Activated CD8-positive, alpha-beta memory T cell treated with anti-CD3 and anti-CD28 coated beads, Interleukin-2, amount 10 ng/mL, durations not matched to agents 7 days and 5 days (primary cell): ENCODE measurements around the gene COL13A1. TPM values are rescaled to one million over a fixed set of nuclear protein-coding genes. Genes with fewer than 3 reads are reported as not detected.

Experiments used
- ATAC-seq: fragments of 150-1000 bp; cut with Tn5 transposase; one replicate; pipeline ENCODE4 v1.10.0; 2021; ENCODE audit warnings: moderate library complexity
- CTCF ChIA-PET: fragments of 350-600 bp; sonication (Branson Sonifier 250); formaldehyde crosslinking; loops from one replicate; lab custom pipeline; 2021; ENCODE audit warnings: antibody characterized with exemption; lab: Charles Lee
- DNase-seq: peaks from one replicate; pipeline ENCODE4 v3.0.0-alpha.2; 2020
- H3K27ac Mint-ChIP-seq: one replicate; pipeline ENCODE4 v1.8.0; 2021; ENCODE audit warnings: mild to moderate bottlenecking, mixed read lengths
- H3K27me3 Mint-ChIP-seq: one replicate; pipeline ENCODE4 v1.8.0; 2021; ENCODE audit warnings: mixed read lengths
- H3K36me3 Mint-ChIP-seq: one replicate; pipeline ENCODE4 v1.8.0; 2021; ENCODE audit warnings: mild to moderate bottlenecking, mixed read lengths
- H3K4me1 Mint-ChIP-seq: one replicate; pipeline ENCODE4 v1.8.0; 2021; ENCODE audit warnings: mixed read lengths
- H3K4me3 Mint-ChIP-seq: one replicate; pipeline ENCODE4 v1.8.0; 2021; ENCODE audit warnings: mild to moderate bottlenecking, moderate library complexity, mixed read lengths
- H3K9me3 Mint-ChIP-seq: one replicate; pipeline ENCODE4 v1.8.0; 2022; ENCODE audit warnings: low read depth, mixed read lengths
- total RNA-seq, 2 experiments: library from RNA; stranded (reverse); gene quantifications; one replicate each; pipeline ENCODE4 v1.2.3, GENCODE V29; 2021

COL13A1 gene
- total RNA-seq, 2 experiments from 2014 or later, result not detected

DNA sequence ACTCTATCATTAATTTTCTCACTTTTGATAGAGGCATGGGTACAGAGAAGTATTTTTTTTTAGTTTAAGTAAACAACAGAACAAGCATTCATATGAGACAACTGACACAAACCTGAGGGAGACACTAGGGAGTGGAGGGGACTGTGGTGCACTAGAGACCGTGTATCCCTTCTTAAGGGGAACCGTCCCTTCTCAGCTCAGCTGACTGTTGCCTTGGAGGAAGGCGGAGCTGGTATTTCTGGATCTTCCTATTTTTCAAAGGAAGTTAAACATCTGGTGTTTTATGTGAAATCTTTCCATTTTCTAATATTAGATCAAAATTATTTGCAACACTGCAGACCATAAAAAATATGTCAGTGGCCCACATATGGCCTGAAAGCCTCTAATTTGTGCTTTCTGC, 137.4 kb downstream of the COL13A1 start:
- H3K4me1 Mint-ChIP-seq, result no peaks in the 10 kb centered on the region
- no peaks in the 10 kb centered on the region for H3K9me3 Mint-ChIP-seq
- CTCF ChIA-PET, result no interaction called here
- H3K36me3 Mint-ChIP-seq, result no peaks in the 10 kb centered on the region
- DNase-seq (no peak), ATAC-seq (no peak)
- peaks cover 2% of the 10 kb centered on the region for H3K27me3 Mint-ChIP-seq
- H3K4me3 Mint-ChIP-seq, result no peak overlapping the region
- no peak overlapping the region for H3K27ac Mint-ChIP-seq

DNA sequence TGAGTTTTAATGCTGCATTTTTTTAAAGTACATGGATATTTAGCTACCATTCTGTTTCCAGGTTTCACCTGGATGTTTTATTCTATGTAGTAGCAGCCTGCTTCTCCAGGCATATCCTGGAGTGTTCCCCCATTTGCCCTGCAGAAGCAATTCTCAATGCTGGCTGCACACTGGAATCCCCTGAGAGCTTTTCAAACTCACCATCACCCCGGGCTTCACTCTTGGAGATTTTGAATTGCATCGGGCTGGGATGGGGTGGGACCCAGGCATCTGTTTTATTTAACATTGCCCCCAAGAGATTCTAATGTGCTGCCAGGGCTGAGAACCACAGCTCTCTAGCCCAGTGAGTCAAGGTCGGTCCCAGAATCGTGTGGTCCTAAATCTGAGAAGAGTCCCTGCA, 137.8 kb downstream of the COL13A1 start:
- no peak overlapping the region for H3K4me3 Mint-ChIP-seq
- H3K27me3 Mint-ChIP-seq, result peaks cover 2% of the 10 kb centered on the region
- no peaks in the 10 kb centered on the region for H3K36me3 Mint-ChIP-seq
- ATAC-seq (no peak), DNase-seq (no peak)
- H3K4me1 Mint-ChIP-seq, result no peaks in the 10 kb centered on the region
- CTCF ChIA-PET, result no interaction called here
- H3K27ac Mint-ChIP-seq, result no peak overlapping the region
- no peaks in the 10 kb centered on the region for H3K9me3 Mint-ChIP-seq

DNA sequence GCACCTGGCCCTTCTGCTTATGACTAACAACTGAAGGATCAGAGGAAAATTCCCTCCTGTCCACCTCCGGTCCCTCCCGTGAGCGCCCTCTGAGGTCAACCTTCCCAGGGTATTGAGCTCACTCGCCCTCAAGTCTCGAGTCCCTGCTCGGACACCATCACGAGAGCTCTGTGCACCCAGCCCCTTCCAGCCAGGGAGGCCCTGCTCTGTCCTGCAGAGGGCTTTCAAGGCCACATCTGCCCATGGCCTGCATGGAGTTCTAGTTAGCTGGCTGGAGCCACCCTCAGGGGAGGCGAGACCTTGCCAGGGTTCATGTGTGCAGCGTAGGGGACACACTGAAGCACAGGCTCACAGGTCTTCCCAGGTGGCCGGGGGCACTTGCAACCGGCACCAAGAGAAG, 140.0 kb downstream of the COL13A1 start:
- DNase-seq (no peak), ATAC-seq (no peak)
- CTCF ChIA-PET, result no interaction called here
- H3K27ac Mint-ChIP-seq, result no peak overlapping the region
- no peaks in the 10 kb centered on the region for H3K36me3 Mint-ChIP-seq
- H3K4me1 Mint-ChIP-seq, result no peaks in the 10 kb centered on the region
- H3K27me3 Mint-ChIP-seq, result no peaks in the 10 kb centered on the region
- no peak overlapping the region for H3K4me3 Mint-ChIP-seq
- H3K9me3 Mint-ChIP-seq, result no peaks in the 10 kb centered on the region

DNA sequence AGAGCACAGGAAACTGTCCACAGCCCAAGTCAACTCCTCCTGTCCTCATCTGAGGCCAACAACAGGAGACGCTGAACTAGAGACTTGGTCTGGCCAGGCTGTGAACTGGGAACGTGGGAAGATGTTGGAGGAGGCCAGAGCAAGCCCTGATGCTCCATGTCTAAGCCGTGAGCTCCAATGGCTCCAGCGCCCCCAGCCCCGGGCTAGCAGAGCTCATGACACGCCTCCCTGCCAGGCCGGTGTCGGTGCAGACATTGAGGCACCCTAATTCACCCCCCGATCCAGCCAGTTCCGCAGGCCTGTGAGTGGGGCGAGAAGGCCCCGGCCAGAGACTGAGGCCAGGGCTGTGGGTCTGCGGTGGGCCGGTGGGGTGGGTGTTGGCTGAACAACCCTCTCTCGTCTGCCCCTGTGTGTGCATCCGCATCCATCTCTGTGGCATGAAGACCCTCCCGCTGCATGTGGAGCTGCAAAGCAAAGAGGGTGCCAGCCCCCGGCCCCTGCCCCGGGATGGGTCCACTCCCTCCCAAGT, 141.7 kb downstream of the COL13A1 start:
- H3K9me3 Mint-ChIP-seq, result no peaks in the 10 kb centered on the region
- ATAC-seq (no peak), DNase-seq (no peak)
- H3K27ac Mint-ChIP-seq, result no peak overlapping the region
- H3K4me1 Mint-ChIP-seq, result no peaks in the 10 kb centered on the region
- H3K27me3 Mint-ChIP-seq, result no peaks in the 10 kb centered on the region
- CTCF ChIA-PET, result no interaction called here
- no peaks in the 10 kb centered on the region for H3K36me3 Mint-ChIP-seq
- H3K4me3 Mint-ChIP-seq, result no peak overlapping the region

DNA sequence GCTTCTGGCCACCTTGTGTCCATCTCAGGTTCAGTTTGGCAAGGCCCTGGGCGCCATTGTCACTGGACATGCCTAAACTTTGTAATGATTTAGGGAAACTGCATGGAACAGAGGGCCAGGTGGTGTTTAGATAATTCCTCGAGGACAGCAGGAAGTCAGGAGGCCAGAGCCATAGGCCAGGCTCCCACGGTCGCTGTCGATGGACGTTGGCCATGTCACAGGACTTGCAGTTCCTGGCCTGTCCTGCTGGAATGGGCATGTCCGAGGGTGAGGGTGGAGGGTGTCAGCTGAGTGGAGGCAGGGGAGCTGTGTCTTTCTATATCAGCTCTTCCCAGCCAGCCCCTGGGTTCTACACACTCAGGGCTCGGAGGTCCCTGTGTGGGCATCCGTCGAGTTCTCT, 143.1 kb downstream of the COL13A1 start:
- no peak overlapping the region for H3K4me3 Mint-ChIP-seq
- no peaks in the 10 kb centered on the region for H3K9me3 Mint-ChIP-seq
- no peak overlapping the region for H3K27ac Mint-ChIP-seq
- DNase-seq, result no peak
- H3K27me3 Mint-ChIP-seq, result peaks cover 3% of the 10 kb centered on the region
- no peak for ATAC-seq
- H3K4me1 Mint-ChIP-seq, result no peaks in the 10 kb centered on the region
- H3K36me3 Mint-ChIP-seq, result no peaks in the 10 kb centered on the region
- CTCF ChIA-PET, result no interaction called here

DNA sequence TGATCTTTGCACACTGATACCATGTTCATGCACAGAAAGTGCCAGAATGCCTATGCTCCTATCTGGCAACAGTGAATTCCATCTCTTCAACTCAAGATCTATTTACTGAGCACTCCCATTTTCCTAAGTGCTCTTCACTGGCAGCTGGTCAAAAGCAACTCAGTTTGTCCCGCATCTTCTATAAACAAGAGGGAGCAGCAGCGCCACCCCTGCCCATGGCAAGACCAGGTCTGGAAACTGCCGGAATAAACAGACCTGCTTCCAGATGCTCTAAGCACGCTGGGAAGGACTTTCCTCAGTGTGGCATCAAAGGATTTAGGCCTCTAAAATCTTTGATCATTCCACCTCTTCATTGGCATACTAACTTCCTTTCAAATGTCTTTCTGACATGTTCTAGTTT, 146.6 kb downstream of the COL13A1 start:
- peaks cover 17% of the 10 kb centered on the region for H3K27me3 Mint-ChIP-seq
- no peaks in the 10 kb centered on the region for H3K36me3 Mint-ChIP-seq
- H3K4me1 Mint-ChIP-seq, result no peaks in the 10 kb centered on the region
- no peaks in the 10 kb centered on the region for H3K9me3 Mint-ChIP-seq
- DNase-seq (no peak), ATAC-seq (no peak)
- CTCF ChIA-PET, result no interaction called here
- H3K4me3 Mint-ChIP-seq, result no peak overlapping the region
- no peak overlapping the region for H3K27ac Mint-ChIP-seq

DNA sequence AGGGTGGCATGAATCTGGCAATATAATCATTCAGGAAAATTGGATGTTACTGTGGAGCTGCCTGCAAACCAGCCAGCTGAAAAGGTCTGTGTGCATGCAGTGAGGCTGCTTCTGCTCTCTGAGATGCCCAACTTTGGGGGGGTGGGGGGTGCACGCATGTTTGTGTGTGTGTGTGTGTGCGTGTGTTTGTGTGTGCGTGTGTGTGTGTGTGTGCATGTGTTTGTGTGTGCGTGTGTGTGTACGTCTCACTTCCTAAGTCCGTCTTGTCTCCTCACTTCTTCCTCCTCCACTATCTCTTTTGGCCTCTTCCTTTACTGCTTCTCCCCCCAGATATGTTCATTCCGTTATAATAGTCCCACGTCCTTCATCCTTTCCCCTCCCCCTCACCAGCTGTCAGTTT, 148.1 kb downstream of the COL13A1 start:
- CTCF ChIA-PET, result interaction anchor here (0.6 kb wide), 1 partner anchor 60 kb away, joined by 4 read pairs; no protein-coding TSS in a partner anchor
- no peaks in the 10 kb centered on the region for H3K36me3 Mint-ChIP-seq
- DNase-seq, result no peak
- no peak overlapping the region for H3K4me3 Mint-ChIP-seq
- H3K4me1 Mint-ChIP-seq, result no peaks in the 10 kb centered on the region
- ATAC-seq, result no peak
- H3K9me3 Mint-ChIP-seq, result no peaks in the 10 kb centered on the region
- H3K27me3 Mint-ChIP-seq, result peaks cover 17% of the 10 kb centered on the region
- no peak overlapping the region for H3K27ac Mint-ChIP-seq

DNA sequence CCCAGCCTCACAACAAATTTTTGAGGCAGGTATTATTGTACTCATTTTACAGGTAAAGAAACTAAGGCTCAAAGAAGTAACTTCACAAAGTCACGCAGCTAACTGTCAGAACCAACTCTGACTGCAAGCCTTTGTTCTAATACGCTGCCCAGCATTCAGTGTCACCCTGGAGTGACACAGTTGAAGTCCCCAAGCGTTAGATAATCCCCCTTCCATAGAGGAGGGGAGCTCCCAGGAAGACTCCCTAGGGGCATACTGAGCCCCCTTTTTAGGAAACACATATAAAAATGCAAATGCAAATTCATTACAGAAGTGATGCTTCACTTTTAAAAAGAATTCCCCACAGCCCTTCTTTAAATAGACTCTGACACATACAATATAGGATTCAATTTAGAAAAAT, 150.0 kb downstream of the COL13A1 start:
- DNase-seq, result no peak
- Mint-ChIP-seq H3K9me3 (no peaks in the 10 kb centered on the region), H3K27ac (no peak overlapping the region), H3K36me3 (no peaks in the 10 kb centered on the region), H3K4me1 (no peaks in the 10 kb centered on the region), H3K27me3 (peaks cover 19% of the 10 kb centered on the region), H3K4me3 (no peak overlapping the region)
- ATAC-seq, result no peak
- CTCF ChIA-PET, result interaction anchor here (0.6 kb wide), 1 partner anchor 413 kb away, joined by 3 read pairs; no protein-coding TSS in a partner anchor

DNA sequence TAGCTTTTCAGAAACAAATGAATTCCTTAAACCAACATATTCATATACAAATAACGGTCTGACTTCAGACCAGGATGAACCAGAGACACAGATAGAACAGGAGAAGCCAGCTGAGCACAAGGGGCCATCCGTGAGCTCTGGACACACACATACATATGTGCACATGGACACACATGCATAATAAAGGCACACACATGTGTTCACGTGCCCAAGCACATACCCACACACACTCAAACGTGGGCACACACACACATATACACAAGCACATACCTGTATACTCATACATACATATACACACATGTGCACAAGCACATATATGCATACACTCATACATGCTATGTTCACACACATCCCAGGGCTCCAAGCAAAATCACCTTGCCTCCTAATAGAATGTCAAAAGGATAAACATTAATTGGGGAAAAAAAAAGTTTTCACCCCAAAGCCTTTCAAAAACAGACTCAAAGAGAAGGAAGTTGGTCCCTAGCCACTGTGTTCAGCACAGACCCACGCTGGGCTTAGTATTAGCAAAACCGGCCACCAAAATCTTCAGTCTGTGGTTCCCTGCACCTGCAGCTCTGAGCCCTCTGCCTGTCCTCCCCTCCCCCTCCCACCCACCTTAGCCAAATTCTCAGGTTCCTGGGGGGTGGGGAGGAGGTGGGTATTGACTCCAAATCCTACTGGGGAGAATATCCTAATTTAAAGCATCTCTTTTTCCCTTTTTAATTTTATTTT, 150.5 kb downstream of the COL13A1 start:
- H3K27ac Mint-ChIP-seq, result no peak overlapping the region
- CTCF ChIA-PET, result interaction anchor here (0.6 kb wide), 1 partner anchor 412 kb away, joined by 3 read pairs; no protein-coding TSS in a partner anchor
- H3K4me3 Mint-ChIP-seq, result no peak overlapping the region
- no peaks in the 10 kb centered on the region for H3K9me3 Mint-ChIP-seq
- no peaks in the 10 kb centered on the region for H3K36me3 Mint-ChIP-seq
- H3K27me3 Mint-ChIP-seq, result peaks cover 19% of the 10 kb centered on the region
- DNase-seq, result no peak
- no peaks in the 10 kb centered on the region for H3K4me1 Mint-ChIP-seq
- ATAC-seq, result no peak

DNA sequence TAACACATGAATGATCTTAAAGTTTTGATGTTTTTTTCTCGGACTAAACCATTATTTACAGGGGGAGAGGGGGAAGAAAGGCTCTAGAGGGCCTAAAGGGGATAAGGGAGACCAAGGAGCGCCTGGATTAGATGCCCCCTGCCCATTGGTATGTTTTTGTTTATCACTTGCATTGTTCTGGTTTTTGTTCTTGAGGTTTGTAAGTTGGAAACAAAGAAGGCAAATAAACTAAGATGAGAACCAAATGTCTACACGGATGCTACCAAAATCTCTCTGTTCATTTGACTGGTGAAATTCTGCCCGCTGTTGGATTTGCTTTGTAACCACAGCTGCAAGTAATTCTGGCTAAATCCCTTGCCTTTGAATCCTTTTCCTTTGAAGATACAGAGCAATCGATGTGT, 151.1 kb downstream of the COL13A1 start:
- no peaks in the 10 kb centered on the region for H3K4me1 Mint-ChIP-seq
- DNase-seq, result no peak
- H3K27ac Mint-ChIP-seq, result no peak overlapping the region
- no peak for ATAC-seq
- H3K9me3 Mint-ChIP-seq, result no peaks in the 10 kb centered on the region
- no peaks in the 10 kb centered on the region for H3K36me3 Mint-ChIP-seq
- no peak overlapping the region for H3K4me3 Mint-ChIP-seq
- peaks cover 19% of the 10 kb centered on the region for H3K27me3 Mint-ChIP-seq
- CTCF ChIA-PET, result no interaction called here

DNA sequence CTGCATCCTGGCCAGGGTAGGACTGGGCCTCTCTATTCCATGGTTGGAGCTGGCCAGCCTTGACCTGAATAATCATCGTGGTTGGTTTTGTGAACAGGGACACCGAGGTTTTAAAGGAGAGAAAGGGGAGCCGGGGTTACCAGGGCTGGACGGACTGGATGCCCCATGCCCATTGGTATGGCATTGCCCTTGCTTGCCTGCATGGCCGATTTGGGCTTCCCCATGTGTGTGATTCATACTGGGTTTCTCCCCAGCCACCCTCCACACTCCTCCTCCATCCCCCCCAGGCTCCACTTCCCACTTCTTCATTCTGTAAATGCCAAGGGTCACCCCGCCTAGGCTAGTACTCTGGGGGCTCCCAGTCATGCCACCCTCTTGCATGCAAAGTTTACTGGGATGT, 152.1 kb downstream of the COL13A1 start:
- ATAC-seq (no peak), DNase-seq (no peak)
- H3K4me1 Mint-ChIP-seq, result no peaks in the 10 kb centered on the region
- CTCF ChIA-PET, result no interaction called here
- peaks cover 21% of the 10 kb centered on the region for H3K27me3 Mint-ChIP-seq
- no peak overlapping the region for H3K4me3 Mint-ChIP-seq
- no peak overlapping the region for H3K27ac Mint-ChIP-seq
- no peaks in the 10 kb centered on the region for H3K9me3 Mint-ChIP-seq
- H3K36me3 Mint-ChIP-seq, result no peaks in the 10 kb centered on the region

DNA sequence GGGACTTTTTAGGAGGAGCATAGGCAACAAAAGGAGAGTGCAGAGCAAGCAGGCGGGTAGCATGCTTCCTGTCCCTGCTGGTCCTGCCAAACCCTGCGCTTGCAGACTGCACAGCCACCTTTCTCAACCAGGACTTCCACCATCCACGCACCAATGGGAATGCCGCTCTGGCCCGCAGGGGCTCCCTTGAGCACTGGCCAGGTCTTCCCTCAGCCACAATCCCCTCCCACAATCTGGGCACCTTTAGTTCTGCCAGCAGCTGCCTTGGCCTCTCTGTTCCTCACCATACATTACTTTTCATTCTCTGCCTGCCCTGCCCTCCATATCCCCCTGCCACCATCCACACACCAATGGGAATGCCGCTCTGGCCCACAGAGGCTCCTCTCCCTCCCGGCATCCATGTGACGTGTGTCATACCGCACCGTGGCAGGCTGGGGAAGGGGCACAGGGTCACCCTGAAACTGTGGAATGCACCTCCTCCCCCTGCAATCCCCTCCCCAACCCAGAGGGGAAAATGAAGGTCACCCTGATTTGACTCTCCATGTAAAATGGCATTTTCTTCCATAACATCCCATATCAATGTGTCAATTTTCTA, 153.6 kb downstream of the COL13A1 start:
- ATAC-seq (no peak), DNase-seq (no peak)
- CTCF ChIA-PET, result interaction anchor here (0.7 kb wide), 1 partner anchor 9 kb away, joined by 3 read pairs; no protein-coding TSS in a partner anchor
- no peaks in the 10 kb centered on the region for H3K9me3 Mint-ChIP-seq
- no peaks in the 10 kb centered on the region for H3K36me3 Mint-ChIP-seq
- peaks cover 18% of the 10 kb centered on the region for H3K27me3 Mint-ChIP-seq
- H3K27ac Mint-ChIP-seq, result no peak overlapping the region
- H3K4me3 Mint-ChIP-seq, result no peak overlapping the region
- H3K4me1 Mint-ChIP-seq, result no peaks in the 10 kb centered on the region

DNA sequence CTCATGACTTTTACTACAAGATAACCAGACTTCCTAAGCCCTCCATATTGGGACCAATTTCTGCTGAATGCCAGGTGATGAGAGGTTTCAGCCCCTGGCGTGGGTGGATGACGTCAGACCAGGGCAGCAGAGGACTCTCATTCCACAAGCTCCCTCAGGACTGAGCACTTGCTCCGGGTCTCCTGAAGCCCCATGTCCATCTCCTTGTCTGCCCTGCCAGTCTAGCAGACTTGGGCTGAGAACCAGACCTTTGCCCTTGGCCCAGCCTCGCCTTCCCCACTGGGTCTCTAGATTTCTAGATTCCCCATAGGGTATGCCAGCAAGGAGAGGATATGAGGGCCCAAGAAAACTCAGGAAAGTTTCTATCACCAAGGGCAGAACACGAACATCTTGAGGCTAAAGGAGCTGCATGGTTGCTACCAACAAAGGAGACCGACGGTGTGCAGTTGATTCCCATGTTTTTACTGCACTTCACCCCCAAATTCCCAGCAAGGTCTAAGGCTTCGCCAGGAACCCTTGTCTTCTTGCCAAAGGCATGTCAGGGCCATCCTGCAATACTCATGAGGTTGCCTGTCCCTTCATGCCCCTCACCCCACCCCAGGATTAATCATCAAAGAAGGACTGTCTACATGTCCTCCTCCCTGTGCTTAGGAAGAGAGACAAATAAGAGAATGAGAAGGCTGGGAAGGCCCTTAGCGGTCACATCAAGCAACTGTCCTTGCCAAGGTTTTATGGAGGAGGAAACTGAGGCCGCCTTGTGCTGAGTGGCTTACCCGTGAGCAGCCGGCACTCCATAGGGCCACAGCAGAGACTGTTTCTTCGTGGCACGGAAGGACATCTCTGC, 154.4 kb downstream of the COL13A1 start:
- CTCF ChIA-PET, result no interaction called here

More for the DNA sequence above, 154.4 kb downstream of the COL13A1 start:
- Mint-ChIP-seq H3K9me3 (no peaks in the 10 kb centered on the region), H3K4me1 (no peaks in the 10 kb centered on the region), H3K4me3 (no peak overlapping the region), H3K36me3 (no peaks in the 10 kb centered on the region), H3K27me3 (peaks cover 16% of the 10 kb centered on the region), H3K27ac (no peak overlapping the region)
- ATAC-seq (no peak), DNase-seq (no peak)
